ENCODE results near the gene CALM1.

DNA sequence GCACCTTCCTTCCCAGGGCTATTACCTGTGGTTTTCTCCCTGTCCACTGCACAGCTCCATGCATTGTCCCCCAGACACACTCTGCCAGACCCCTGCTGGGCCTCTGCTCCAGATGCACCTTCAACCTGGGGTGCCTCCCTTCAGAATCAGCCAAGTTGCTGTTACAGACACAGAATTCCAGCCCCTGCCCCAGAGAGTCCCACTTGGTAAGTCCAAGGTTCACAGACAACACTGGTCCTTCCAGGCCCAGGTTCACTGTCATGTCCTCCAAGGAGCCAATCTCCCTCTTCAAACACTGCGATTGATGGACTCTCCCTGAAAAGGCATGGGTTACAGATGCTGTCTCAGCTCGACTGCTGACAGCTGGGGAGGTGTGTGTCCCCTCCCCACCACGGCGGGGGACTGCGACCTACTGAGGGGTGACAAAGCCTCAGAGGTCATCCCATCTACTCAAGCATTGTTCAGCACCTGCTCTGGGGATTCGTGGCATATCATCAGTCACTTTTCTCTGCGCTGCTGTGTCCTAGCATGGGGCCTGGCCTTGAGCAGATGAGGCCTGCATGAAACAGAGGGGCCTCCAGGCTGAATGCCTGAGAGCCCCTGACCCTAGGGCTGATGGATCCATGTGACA lies 24.3 kb downstream of the CALM1 start:
- TF ChIP-seq, protein P1, sequence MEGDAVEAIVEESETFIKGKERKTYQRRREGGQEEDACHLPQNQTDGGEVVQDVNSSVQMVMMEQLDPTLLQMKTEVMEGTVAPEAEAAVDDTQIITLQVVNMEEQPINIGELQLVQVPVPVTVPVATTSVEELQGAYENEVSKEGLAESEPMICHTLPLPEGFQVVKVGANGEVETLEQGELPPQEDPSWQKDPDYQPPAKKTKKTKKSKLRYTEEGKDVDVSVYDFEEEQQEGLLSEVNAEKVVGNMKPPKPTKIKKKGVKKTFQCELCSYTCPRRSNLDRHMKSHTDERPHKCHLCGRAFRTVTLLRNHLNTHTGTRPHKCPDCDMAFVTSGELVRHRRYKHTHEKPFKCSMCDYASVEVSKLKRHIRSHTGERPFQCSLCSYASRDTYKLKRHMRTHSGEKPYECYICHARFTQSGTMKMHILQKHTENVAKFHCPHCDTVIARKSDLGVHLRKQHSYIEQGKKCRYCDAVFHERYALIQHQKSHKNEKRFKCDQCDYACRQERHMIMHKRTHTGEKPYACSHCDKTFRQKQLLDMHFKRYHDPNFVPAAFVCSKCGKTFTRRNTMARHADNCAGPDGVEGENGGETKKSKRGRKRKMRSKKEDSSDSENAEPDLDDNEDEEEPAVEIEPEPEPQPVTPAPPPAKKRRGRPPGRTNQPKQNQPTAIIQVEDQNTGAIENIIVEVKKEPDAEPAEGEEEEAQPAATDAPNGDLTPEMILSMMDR (conservative IDR thresholded peaks at IDR 0.05; ENCODE audit: low read depth, low read length): no peak
- TF ChIP-seq EZH2 (IDR thresholded peaks at IDR 0.05; ENCODE audit: borderline replicate concordance, low read depth, low read length, poor library complexity, severe bottlenecking): no peak

All from A673 (cell line).